ENCODE results near the gene SELPLG. TPM values are rescaled to one million over a fixed set of nuclear protein-coding genes. Genes with fewer than 3 reads are reported as not detected.

Gene SELPLG
- total and polyA plus RNA-seq, 2 experiments from 2014 or later, result 1.4 to 3.5 TPM

- no peaks in the 10 kb centered on the region for H3K9me3 ChIP-seq (ENCODE audit: low read depth)
- no peaks in the 10 kb centered on the region for H3K36me3 ChIP-seq
- no peak for TF ChIP-seq CTCF (IDR thresholded peaks at IDR 0.05; ENCODE audit: low read depth, low read length)
- no peaks in the 10 kb centered on the region for H3K4me1 ChIP-seq (ENCODE audit: low read depth)
- H3K4me3 ChIP-seq, result no peak overlapping the region
- no peaks in the 10 kb centered on the region for H3K27me3 ChIP-seq
- no peak for DNase-seq (ENCODE audit: low read depth in 1 of 2, low spot score in 1 of 2)
- no peak overlapping the region for H3K27ac ChIP-seq
Measured at GRCh38 chr12:108615918-108616317, 17.8 kb downstream of the SELPLG start.

- no peak overlapping the region for H3K27ac ChIP-seq
- H3K4me3 ChIP-seq, result no peak overlapping the region
- no peak for DNase-seq (ENCODE audit: low read depth in 1 of 2, low spot score in 1 of 2)
- H3K36me3 ChIP-seq, result no peaks in the 10 kb centered on the region
- H3K9me3 ChIP-seq (ENCODE audit: low read depth), result no peaks in the 10 kb centered on the region
- H3K27me3 ChIP-seq, result no peaks in the 10 kb centered on the region
- no peak for TF ChIP-seq CTCF (IDR thresholded peaks at IDR 0.05; ENCODE audit: low read depth, low read length)
- peaks cover 4% of the 10 kb centered on the region for H3K4me1 ChIP-seq (ENCODE audit: low read depth)
Measured at GRCh38 chr12:108614639-108615038, 19.1 kb downstream of the SELPLG start.

- Histone ChIP-seq H3K27me3 (no peaks in the 10 kb centered on the region), H3K4me3 (no peak overlapping the region), H3K27ac (no peak overlapping the region), H3K4me1 (ENCODE audit: low read depth) (peaks cover 8% of the 10 kb centered on the region), H3K9me3 (ENCODE audit: low read depth) (no peaks in the 10 kb centered on the region), H3K36me3 (no peaks in the 10 kb centered on the region)
- no peak for TF ChIP-seq CTCF (IDR thresholded peaks at IDR 0.05; ENCODE audit: low read depth, low read length)
- no peak for DNase-seq (ENCODE audit: low read depth in 1 of 2, low spot score in 1 of 2)
Measured at GRCh38 chr12:108614041-108614440, 19.7 kb downstream of the SELPLG start.

GRCh38 chr12:108613548-108613947, 20.1 kb downstream of the SELPLG start:
- peaks cover 8% of the 10 kb centered on the region for H3K4me1 ChIP-seq (ENCODE audit: low read depth)
- no peak for TF ChIP-seq CTCF (IDR thresholded peaks at IDR 0.05; ENCODE audit: low read depth, low read length)
- no peak overlapping the region for H3K4me3 ChIP-seq
- H3K36me3 ChIP-seq, result no peaks in the 10 kb centered on the region
- no peaks in the 10 kb centered on the region for H3K9me3 ChIP-seq (ENCODE audit: low read depth)
- no peak for DNase-seq (ENCODE audit: low read depth in 1 of 2, low spot score in 1 of 2)
- no peaks in the 10 kb centered on the region for H3K27me3 ChIP-seq
- H3K27ac ChIP-seq, result no peak overlapping the region

- no peaks in the 10 kb centered on the region for H3K36me3 ChIP-seq
- H3K27ac ChIP-seq, result no peak overlapping the region
- no peak for DNase-seq (ENCODE audit: low read depth in 1 of 2, low spot score in 1 of 2)
- TF ChIP-seq CTCF (IDR thresholded peaks at IDR 0.05; ENCODE audit: low read depth, low read length), result no peak
- no peaks in the 10 kb centered on the region for H3K9me3 ChIP-seq (ENCODE audit: low read depth)
- peaks cover 8% of the 10 kb centered on the region for H3K4me1 ChIP-seq (ENCODE audit: low read depth)
- no peak overlapping the region for H3K4me3 ChIP-seq
- no peaks in the 10 kb centered on the region for H3K27me3 ChIP-seq
Measured at GRCh38 chr12:108612788-108613282, 20.9 kb downstream of the SELPLG start.

Data from cardiac muscle cell (in vitro differentiated cells and primary cell).